AG10803 (cell line): ENCODE data around the gene LHFPL2.
A peak's percentile ranks its signal among the peaks of the same experiment; 100 is the strongest.

Experiments
- DNase-seq: peaks from one replicate; pipeline ENCODE4 v3.0.0; 2010; ENCODE audit warnings: low read depth
- H3K4me3 ChIP-seq: 2 replicates; pipeline ENCODE4 v1.5.1; 2011; ENCODE audit warnings: mild to moderate bottlenecking, low read length, control low read depth
- CTCF ChIP-seq: conservative IDR thresholded peaks from 2 replicates; pipeline ENCODE4 v1.5.1; 2011; ENCODE audit warnings: mild to moderate bottlenecking, low read length, control low read depth, inconsistent platforms

Gene LHFPL2

GRCh38 chr5:78602400-78602799 is 46.2 kb downstream of the LHFPL2 start:
- TF ChIP-seq CTCF, result no peak
- no peak for DNase-seq
- H3K4me3 ChIP-seq, result no peak overlapping the region

GRCh38 chr5:78601559-78602314 is 46.8 kb downstream of the LHFPL2 start:
- DNase-seq, result peak; percentile 71
- no peak for TF ChIP-seq CTCF
- no peak overlapping the region for H3K4me3 ChIP-seq

DNA sequence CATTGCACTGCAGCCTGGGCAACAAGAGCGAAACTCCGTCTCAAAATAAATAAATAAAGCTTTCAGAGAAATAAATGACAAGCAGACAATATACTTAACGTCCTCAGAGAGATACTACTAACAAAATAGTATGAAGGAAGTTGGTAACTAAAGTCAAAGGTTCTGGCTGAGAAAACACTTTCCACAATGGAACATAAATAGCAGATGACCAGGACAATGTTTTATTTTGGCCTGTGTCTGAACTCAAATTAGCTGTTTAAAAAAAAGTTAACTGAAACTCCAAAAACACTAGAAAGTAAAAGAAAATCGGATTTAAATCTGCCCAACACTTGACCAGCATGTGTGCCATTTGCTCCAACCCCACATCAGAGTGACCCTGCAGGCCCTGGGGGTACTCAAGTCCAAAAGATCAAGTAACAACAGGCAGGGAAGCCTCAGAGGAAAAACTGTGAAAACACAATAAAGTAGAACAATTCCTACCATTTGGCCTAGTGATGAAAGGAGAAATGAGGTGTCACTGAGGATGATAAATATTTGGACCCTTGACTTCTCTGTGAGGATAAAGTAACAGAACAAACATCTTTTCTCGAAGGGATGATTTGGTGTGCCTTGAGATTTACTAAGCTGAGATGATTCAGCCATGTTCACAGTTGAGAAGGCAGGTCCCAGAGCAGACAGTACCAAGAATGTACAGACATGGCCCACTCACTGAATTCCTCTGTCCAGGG is 47.7 kb downstream of the LHFPL2 start:
- DNase-seq, result peak; percentile 60
- TF ChIP-seq CTCF, result no peak
- no peak overlapping the region for H3K4me3 ChIP-seq

DNA sequence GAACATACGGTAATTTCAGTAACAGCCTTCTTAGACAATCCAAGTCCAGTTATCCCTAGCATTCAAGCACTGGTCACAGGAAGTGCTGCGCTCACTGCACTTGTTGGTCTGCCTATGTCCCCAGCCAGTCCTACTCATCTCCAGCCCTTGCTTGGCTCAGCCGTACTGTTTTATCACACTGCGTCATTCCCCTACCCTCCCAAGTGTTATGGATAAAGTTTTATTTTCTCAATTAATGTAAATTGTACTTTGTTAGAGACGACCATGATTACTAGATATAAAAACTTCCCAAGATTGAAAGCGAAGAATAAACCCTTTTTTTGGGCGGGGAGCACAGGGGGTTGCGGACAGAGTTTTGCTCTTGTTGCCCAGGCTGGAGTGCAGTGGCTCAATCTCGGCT is 49.6 kb downstream of the LHFPL2 start:
- TF ChIP-seq CTCF, result no peak
- no peak for DNase-seq
- no peak overlapping the region for H3K4me3 ChIP-seq

GRCh38 chr5:78597974-78598371 is 50.6 kb downstream of the LHFPL2 start:
- DNase-seq, result peak; percentile 77
- no peak for TF ChIP-seq CTCF

DNA sequence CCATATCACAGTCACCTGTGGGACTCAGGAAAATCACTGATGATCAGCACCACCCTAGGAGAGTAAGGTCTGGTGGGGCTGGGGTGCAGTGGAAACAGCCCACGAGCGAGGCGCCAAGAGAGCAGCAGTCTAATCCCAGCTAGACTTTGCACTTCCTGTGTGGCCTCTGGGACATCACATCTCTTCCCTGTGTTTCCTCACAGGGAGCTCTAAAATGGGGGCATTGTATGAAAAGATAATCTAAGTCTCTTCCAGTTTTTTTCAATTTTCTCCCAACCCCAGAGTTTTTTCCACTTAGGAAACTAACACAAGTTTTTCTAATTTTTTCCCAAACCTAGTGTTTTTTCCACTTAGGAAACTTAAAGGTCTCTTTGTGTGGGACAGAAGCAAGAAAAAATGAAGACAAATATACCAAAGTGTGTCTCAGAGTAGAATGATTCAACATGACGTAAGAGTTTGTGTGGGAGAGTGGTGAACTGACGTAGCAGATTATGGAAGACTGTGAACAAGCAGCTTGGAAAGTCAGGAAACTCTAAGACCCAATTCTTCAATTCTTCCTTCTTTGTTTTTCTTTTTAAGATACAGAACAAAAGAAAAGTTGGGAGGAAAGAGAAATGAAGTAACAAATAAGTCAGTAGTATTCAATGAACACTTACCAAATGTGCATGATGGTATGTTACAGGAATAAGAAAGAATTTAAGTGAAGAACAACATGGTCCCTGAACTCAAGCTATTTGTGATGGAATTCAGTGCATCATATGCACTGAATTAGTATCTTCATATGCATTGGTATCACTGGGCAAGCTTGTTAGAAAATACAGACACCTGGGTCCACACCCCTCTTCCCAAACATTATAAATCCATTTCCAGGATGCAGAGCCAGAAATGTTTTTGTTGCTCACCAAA is 51.3 kb downstream of the LHFPL2 start:
- TF ChIP-seq CTCF, result no peak
- H3K4me3 ChIP-seq, result no peak overlapping the region
- peak; percentile 65 for DNase-seq

More at GRCh38 chr5:78597974-78598371, 50.6 kb downstream of the LHFPL2 start:
- no peak overlapping the region for H3K4me3 ChIP-seq
